DMS53 (cell line): Measurements from ENCODE around the gene NANOS3.
A peak's percentile ranks its signal among the peaks of the same experiment; 100 is the strongest.
"Not testable (repeated sequence)": the region's sequence is repeated elsewhere in the genome, so short reads cannot be mapped to it uniquely, and the experiment has no call there.

Source experiments
- DNase-seq: peaks from one replicate; lab custom pipeline; 2025; lab: John Stamatoyannopoulos, UW

The NANOS3 gene

GRCh38 chr19:13920940-13921747, 44.2 kb downstream of the NANOS3 start:
- DNase-seq, result peak; percentile 66

- not testable (repeated sequence) for DNase-seq
Measured at GRCh38 chr19:13922118-13922517, 45.2 kb downstream of the NANOS3 start.

DNA sequence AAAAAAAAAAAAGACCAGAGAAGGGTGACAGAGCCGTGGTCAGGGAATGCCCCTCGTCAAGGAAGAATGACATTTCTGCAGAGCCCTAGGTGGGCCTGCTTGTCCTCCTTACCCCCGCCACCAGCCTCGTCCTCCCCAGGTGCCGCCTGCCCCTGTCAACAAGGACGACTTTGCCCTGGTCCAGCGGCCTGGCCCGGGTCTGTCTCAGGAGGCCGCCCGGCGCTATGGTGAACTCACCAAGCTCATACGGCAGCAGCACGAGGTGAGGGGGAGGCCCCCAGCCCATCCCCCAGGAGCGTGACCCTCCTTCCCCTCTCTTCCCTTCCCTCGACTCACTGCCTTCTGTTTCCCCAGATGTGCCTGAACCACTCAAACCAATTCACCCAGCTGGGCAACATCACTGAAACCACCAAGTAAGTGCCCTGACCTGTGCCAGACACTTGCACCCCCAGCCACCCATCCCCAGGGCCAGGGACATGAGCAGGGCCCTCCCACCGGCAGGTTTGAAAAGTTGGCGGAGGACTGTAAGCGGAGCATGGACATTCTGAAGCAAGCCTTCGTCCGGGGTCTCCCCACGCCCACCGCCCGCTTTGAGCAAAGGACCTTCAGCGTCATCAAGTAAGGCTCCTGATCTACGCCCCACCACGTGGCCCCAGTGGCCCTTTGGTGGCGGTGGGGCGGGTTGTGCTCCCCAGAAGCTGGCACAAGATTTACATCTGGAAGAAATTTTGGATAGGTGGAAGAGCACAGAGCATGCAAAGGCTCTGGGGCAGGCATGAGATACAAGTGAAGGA, 46.5 kb downstream of the NANOS3 start:
- no peak for DNase-seq

GRCh38 chr19:13926010-13926409, 49.1 kb downstream of the NANOS3 start:
- no peak for DNase-seq

- no peak for DNase-seq
Measured at GRCh38 chr19:13926715-13927114, 49.8 kb downstream of the NANOS3 start.

- no peak for DNase-seq
Measured at GRCh38 chr19:13929340-13929739, 52.4 kb downstream of the NANOS3 start.

GRCh38 chr19:13929956-13930355, 53.0 kb downstream of the NANOS3 start:
- peak; percentile 14 for DNase-seq
